Activated T-cell treated with anti-CD3 and anti-CD28 coated beads for 48 hours (primary cell): Measurements from ENCODE around the gene FAM163B.
"Not testable (repeated sequence)": the region's sequence is repeated elsewhere in the genome, so short reads cannot be mapped to it uniquely, and the experiment has no call there.

ENCODE experiments used
- DNase-seq: peaks from one replicate; pipeline ENCODE4 v3.0.0-alpha.2; 2020; ENCODE audit warnings: low read depth

The FAM163B gene

DNA sequence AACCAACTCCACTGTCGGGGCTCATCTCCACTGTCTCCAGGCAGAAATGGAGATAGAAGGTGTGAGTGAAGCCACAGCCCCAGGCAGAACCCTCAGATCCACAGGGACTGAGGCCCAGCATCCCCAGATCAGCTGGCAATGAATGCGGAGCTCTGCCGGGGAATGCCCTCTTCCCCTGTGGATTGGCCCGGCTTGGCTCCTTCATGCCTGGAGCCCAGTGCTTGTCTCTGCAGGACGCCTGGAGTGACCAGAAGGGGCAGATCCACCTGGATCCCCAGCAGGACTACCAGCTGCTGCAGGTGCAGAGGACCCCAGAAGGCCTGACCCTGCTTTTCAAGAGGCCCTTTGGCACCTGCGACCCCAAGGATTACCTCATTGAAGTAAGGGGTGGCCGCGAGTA lies 30.4 kb upstream of the FAM163B start:
- DNase-seq = no peak

DNA sequence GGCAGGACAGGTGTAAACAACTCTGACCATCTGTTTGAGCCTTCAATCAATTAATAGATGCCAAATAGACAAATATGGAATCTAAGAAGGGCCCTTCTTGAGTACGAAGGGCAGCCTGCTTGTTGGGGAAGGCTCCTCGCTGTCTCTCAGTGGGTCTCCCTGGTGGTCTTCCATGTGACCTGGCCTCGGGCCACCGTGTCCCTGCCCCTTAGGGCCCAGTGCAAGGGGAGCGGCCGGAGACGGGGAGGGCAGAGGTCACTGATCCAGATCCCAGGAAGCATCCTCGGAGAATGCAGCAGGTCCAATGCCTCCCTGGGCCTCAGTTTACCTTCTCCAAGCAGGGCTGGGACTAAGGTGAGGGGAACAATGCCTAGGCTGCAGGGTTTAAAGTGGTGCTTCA lies 29.5 kb upstream of the FAM163B start:
- DNase-seq = no peak

DNA sequence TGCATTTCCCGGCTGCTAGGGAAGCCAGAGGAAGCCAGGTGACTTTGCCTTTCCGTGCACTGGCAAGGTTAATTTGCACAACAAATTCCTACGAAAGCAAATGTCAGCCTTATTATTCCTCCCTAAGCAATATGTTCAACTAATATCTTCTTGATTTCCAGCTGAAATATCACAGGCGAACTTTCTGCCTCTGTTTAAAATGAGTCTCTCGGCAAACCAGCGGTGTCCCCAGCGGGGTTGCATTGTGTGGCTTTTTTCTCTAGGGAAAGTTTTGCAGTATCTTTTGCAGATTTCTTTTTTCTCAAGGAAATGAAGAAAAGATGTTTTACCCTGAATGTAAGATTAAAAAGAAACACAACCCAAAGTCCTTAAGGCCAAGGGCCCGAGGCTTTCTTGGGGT lies 28.9 kb upstream of the FAM163B start:
- no peak for DNase-seq

DNA sequence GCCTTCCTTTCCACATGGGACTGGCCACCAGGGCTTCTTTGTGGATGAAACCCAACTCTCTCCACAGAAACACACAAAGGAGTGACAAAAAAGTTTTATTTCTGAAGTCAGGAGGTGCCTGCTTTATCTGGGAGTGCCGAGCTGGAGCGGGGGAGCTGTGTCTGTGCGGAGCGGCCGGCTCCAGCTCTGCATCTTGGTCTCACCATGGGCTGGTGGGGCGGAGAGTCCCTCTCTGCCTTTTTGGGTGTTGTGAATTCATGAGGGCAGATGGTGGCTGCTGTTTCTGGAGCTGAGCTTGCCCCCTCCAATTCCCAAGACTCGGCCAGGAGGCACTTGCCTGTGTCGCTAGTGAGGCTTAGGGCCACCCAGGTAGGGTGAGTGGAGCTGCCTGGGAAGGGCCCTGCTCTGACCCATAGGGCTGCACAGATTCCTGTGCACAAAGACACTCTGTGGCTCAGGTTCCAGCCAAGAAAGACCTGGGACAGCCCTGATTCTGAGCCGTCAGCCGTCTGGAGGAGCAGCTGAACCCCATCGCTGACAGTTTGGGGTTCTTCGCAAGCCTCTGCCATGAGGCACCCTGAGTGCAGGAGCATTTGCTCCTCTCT lies 28.4 kb upstream of the FAM163B start:
- no peak for DNase-seq

DNA sequence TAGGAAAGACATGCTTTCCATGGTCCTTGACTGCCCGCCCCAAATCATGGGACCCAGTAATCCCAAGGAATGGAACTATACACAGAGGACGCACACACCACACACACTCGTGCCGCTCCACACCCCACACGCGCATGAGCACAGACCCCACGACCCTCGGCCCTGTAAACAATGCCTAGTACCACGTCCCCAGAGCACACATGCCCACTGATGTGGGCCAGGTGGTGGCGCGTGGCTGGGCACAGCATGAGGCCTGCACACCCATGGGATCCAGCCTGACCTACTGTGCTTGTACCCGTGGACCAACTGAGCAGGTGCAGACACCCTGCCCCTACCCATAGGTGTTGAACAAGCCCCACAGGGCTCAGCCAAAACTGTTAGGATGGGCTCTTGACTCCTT lies 27.7 kb upstream of the FAM163B start:
- DNase-seq = no peak

DNA sequence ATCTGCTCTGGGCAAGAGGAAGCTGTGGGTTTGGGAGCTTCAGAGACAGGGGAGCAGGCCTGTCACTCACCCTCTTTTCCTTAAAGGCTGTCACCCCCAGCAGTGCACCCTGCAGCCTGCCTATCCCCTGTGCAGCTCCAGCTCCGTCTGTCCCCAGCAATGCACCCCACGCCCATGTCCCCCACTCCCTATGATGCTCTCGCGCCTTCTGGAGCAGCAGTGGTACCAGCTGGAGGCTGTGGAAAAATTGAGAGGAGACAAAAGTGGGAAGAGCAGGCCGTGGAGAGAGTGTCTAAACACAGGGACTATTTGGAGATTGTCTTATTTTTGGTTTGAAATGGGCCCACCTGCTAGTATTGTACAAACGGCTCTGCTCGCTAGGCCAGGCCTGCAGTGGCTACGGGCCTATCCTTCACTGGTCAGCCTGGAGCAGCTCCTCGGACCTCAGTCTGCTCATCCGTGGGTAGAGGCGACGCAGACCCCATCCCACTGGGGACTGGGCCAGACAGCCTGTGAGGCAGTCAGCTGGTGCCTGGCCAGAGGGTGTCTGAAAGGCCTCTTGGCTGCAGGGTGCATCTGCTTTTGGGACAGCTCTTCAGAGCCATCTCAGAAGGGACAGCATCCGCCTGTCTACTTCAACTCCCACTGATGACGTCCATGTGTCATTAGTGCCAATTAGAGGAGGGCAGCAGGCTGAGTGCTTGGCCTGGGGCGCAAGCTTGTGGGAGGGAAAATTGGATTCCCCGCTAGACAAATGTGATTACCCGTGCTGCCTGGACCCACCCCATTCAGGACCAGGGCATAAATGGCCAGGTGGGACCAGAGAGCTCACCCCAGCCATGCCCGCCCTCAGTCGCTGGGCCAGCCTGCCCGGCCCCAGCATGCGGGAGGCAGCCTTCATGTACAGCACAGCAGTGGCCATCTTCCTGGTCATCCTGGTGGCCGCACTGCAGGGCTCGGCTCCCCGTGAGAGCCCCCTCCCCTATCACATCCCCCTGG lies 26.6 kb upstream of the FAM163B start, which contains the start of gene DBH:
Gene DBH, plus strand, starts transcription at position 831 of the 999 bp plus-strand sequence. Its CDS starts 9 bp downstream, at position 840.
- no peak for DNase-seq

DNA sequence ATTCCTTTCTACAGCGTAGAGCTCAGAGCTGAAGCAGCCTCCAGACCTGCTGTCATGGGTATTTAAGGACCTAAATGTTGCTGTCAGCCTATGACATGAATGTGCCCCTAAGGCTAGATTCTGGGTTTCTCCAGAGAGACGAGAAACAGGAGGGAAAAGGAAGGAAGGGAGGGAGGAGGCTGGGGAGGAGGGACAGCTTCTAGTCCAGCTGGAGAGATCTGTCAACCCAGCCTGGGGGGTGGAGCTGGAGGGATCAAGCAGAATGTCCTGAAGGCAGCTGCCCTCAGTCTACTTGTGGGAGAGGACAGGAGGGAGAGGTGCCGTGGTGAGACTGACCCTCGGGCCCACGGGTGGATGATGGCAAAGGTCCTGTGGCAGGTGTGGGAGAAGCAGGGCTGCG lies 25.9 kb upstream of the FAM163B start:
- DNase-seq = no peak

DNA sequence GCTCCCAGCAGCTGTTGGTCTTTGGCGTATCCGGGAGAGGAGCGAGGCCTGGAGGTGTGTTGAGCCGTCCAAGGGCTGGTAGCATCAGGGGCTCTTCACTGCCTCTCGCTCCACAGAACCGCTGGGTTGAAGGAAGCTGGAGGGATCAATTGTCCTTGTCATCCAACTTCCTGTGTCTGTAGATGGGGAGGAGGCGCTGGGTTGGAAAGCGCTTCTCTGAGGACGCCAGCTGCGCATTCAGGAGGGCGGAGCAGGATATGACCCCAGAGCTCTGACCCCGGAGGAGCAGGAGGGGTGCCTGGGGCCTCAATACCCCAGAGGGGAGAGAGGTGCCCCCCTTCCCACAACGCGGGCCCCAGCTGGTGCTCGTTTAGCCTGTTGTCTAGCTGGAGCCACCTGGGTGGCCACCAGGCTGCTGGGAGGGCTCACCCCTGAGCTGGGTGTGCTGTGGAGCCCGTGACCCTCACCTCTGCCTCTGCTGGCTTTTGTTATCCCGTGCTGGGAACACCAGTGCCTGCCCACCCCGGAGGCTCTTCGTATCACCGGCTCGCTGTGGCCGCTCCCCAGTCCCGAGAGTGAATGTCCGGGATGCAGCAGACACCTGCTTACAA lies 25.0 kb upstream of the FAM163B start:
- no peak for DNase-seq

DNA sequence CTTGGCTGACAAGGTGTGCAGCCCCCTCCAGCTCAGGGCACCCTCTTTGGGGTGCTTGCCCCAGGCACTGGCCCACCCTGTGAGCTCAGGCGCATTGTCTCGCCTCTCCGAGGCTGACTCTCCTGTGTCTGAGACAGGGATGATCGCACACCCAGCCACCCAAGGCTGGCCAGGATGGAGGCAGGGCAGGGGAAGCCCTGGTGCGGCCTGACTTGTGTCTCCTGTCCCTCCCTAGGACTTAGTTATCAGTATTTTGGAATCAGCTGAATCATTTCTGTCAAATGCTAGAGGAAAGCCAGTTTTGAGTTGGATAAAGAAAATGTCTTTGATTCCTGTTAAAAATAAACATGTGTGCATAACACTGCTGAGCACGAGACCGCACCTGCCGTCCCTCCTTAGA lies 24.5 kb upstream of the FAM163B start:
- DNase-seq = no peak

DNA sequence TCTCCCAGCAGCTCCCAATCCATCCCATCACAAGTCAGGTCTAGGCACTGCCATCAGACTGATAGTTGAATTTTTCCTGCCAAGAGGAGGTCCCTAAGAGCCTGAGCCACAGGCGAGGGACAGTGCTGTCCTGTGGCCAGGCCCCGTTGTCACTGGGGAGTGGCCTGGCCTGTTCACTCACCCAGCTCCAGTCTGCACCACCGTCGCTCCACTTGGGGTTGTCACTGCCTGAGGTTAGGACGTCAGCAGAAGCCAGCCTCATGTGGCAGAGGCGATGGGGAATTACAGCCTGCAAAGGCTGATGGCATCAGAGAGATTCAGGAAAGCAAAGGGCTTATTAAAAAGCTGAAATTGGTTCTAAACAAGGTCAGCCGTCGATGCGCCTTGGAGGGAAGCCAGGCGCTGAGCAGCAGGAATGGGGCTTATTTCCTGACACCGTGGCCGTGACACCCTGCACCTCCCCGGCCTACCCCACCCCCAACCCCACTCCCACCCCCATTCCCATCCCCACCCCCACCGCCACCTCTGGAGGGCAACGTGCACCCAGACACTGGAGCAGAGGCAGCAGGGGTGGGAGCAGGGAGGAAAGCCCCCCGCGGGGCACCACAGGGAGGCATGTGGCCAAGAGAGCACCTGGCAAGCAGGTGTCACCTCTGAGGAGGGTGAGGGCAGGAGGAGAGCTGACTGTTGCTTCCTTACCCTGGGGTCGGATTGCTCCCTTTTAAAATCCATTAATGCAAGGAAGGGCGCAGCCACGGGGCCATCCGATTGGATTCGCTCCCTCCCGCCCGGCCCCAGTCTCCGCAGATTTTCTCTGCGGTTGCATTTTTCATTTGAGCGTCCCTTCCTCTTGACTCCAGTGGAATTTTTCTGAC lies 23.9 kb upstream of the FAM163B start:
- DNase-seq = no peak

DNA sequence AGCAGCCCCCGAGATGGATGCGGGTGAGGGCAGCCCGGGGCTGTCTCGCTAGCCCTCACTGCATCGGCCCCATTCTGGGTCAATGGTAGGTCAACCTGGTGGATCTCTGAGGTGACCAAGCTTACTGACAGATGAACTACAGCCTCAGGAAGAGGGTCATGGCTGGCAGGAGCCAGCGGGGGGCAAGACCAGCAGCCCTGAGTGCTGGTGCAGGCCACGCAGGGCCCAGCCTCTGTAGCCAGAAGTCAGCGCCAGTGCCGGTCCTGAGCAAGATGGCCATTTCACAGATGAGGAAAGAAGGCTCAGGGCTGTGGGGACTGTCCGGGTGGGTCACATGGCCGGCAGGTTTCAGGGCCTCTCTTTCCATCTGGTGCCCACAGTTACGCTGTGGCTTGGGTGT lies 21.9 kb upstream of the FAM163B start:
- DNase-seq = no peak

DNA sequence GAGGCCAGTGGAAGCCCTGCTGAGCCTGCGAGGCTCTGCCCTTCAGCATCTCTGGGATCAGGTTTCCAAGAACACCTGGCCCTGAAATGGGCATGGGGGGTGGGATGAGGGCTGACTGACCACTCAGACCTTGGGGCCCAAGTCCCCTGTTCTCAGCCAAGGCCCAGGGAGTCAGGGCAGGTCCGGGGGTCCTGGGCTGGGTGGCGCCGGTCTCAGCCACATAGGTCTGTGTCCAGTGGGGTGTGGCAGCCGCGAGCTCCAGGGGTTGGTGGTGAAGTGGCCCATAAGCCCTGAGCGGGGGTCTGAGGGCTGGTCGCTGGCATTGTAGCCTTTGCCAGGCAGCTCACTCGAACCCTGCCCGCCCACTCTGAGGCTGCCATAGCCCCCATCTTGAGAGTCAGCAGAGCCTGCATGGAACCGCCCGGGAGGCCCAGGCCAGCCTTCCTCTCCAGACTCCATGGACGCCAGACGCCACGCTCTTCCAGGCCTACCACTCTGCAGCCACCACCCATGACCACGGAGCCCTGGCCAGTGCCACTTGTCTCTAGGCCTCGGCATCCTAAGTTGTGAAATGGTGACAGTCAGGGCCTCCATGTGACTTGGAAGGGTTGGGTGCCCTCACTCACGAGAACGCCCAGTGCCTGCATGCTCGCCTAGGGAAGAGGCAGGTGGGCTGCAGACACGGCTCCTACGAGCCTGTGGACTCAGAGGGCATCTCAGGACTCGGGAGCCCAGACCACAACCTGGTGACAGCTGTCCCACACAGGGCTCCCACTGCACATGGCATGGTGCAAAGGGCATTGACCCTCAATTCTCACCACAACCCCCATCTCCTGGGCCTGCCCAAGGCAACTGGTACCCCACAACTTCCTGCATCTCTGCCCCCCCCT lies 20.3 kb upstream of the FAM163B start:
- no peak for DNase-seq

DNA sequence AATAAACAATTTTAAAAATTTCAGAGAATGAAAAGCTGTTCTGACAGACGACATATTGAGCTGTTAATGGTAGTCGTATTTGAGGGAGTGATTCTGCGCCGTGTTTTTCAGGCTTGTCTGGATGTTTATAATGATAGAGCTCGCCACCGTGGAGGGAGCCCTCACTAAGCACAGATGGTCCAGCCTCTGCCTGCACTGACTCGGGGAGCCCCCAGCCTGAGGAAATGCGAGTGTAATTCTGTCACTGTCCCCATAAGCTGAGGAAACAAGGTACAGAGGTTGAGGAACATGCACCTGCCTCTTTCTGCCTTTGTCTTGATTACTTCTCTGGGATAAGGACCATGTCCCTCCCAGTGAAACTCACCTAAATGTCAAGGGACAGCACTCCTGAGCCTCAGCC lies 19.6 kb upstream of the FAM163B start:
- DNase-seq = no peak

DNA sequence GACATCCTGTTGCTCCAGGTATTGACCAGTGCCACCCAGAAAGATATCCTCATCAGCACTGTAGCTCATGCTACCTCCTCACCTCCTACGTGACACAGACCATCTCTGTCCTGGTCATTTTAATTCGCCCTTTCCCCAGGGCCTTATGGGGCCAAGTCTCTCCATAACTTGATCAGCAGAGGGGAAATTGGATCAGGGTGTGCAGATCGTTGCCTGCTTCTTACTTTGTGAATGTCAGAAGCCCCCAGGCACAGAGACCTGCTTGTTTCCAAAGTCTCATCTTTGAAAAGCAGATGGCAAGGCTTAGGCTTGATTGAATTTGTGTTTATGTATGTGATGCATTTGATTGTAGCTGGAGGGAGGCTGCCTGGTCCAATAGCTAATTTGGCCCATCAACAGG lies 18.2 kb upstream of the FAM163B start:
- no peak for DNase-seq

DNA sequence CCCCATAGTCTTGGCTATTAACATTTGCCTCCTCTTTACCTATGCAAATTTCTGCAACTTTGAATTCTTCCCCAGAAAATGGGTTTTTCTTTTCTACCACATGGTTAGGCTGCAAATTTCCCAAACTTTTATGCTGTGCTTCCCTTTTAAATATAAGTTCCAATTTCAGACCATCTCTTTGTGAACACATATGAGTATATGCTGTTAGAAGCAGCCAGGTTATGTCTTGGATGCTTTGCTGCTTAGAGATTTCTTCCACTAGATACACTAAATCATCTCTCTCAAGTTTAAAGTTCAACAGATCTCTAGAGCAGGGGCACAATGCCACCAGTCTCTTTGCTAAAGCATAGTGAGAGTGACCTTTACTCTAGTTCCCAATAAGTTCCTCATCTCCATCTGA lies 16.8 kb upstream of the FAM163B start:
- DNase-seq = not testable (repeated sequence)

DNA sequence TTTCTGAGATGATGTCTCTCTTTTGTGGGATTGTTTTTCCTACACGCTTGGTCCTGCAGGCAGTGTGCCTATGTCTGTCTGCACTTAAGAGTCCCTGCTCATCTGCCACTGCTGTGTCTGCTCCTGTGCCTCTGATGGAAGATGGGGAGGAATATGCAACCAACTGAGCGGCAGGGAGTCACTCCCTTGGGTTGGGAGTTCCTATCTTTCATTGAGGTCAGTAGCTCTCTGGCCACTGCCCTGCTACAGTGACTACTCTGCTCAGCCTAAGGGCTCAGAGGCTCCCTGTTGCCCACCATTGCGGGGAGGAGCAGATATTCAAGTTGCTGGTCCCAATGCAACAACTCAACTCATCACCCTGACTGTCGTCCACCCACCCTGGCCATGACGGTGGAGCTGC lies 13.4 kb upstream of the FAM163B start:
- no peak for DNase-seq

DNA sequence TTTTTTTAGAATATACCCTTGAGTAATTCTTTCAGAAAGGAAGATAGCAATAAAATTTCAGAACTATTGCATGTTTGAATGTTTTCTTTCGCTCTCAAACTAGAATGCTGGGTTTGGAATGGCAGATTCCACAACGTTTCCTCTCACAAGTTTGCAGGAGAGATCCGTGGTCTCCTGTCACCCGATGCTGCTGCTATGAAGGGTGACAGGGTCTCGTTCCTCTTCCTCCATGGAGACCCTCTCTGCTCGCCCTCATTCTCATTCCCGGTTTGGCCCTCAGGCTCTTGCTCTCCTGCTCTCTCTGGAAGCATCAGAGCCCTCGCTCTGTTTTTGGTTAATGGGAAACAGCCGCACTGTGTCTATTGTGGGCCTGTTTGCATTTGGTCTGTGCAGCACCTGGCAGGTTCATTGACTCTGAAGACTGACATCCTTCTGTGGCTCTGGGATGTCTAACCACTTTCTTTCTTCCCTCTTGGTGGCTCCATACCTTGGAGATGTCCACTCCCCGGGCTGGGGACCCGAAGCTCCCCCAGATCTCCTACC lies 12.6 kb upstream of the FAM163B start:
- no peak for DNase-seq

DNA sequence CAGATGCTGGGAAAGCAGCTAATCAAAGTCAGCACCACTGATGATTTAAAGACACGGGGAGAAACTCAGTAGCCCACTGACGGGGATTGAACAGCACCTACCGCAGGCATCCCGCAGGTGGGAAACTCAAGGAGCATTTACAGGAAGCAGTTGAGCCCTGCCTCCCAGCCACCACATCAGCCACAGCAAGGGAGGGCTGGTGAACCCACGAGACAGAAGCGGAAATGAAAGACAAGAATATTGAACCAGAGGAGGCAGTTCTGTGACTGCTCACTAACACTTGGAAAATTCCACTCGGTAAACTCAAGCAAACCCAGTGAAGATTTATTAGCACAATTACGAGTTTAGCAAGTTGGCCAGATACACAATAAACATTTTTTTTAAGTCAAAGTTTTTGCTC lies 10.6 kb upstream of the FAM163B start:
- peak; percentile 36 for DNase-seq

DNA sequence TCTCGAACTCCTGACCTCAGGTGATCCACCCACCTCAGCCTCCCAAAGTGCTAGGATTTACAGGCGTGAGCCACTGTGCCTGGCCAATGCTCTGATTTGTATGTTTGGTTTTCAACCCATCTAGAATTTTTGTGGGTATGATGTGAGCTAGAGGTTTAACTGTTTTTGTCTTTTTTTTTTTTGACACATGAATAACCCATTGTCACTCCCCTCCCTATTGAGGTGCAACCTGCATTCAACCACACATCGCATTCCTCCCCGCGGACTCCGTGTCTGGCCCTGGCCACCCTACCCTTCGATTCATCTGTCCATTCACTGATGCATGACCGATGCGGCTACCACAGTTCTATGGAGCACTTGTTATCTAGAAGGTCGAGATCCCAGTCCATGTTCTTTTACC lies 9.5 kb upstream of the FAM163B start:
- DNase-seq = no peak

DNA sequence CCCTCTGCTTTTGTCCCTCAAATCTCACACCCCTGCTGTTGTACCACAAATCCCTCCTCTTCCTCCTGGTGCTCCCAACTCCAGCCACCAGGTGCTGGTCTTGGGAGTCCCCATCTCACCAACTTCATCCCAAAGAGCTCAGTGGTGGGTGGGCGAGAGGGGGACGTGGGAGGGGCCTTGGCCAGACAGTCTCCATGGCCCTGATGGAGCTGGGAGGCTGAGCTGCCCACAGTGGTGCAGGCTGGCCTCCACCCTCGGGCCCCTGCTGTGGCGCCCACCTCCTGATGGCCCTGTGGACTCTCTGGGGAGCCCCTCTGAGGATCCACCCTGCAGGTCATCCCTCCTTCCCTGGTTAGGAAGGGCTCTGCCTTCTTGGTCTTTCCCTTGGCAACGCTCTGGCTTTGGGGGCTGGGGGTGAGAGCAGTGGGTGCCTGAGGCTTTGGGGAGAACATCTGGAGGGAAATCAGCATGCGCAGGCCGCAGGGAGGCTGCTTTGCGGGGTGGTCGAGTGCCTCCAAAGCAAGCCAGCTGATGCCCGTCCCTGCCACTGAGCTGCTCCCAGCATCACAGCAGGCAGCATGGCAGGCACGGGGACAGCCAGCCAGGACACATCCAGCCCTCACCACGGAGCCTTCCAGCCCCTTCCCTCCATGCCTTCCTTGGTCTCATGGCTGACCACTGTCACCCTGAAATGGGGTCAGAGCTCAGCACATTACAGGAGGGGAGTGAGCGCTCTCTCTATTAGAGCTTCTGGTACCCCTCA lies 7.6 kb upstream of the FAM163B start:
- no peak for DNase-seq
